ENCODE data around the gene SLC22A15. TPM values are rescaled to one million over a fixed set of nuclear protein-coding genes. Genes with fewer than 3 reads are reported as not detected.

The SLC22A15 gene
- total and polyA plus RNA-seq, 10 of the 15 experiments (the other 5 are each of a cell fraction or from before 2014, with no cell fraction given), result 0.05 to 2.8 (median 0.13) TPM; not detected in 1

GRCh38 chr1:116075990-116076389, 99.7 kb downstream of the SLC22A15 start:
- no peak overlapping the region for H3K4me2 ChIP-seq (ENCODE audit: control insufficient read depth, insufficient read depth)
- BruUV-seq (replicated peaks), result no TSS peak

More at GRCh38 chr1:116075990-116076389, 99.7 kb downstream of the SLC22A15 start:
- 24% methylated on average over 4 of the region's 4 CpGs for WGBS (ENCODE audit: insufficient coverage, insufficient replicate concordance, low lambda C conversion rate, missing lambda C conversion rate)
- ATAC-seq (no peak), DNase-seq (ENCODE audit: low read depth, low spot score) (no peak), FAIRE-seq (no peak)
- intact Hi-C loops (cut with micrococcal nuclease; ENCODE audit: unreplicated experiment) (no loop called here), in situ Hi-C loops (cut with MboI) (no loop called here)
- Histone ChIP-seq H3K79me2 (ENCODE audit: control insufficient read depth, insufficient read depth, low read length) (no peaks in the 10 kb centered on the region), H3K9me3 (replicated peaks; ENCODE audit: control insufficient read depth, insufficient read depth, low read length) (no peaks in the 10 kb centered on the region), H3K9ac (ENCODE audit: control insufficient read depth, insufficient read depth, low read length) (no peak overlapping the region), H3K4me1 (ENCODE audit: control insufficient read depth, insufficient read depth, low read length) (no peaks in the 10 kb centered on the region), H2AFZ (ENCODE audit: control insufficient read depth, low read depth, low read length) (no peak overlapping the region), H3K27me3 (replicated peaks in 1 of 2; ENCODE audit: control insufficient read depth in 2 of 2, insufficient read depth in 2 of 2, low read length in 1 of 2) (no peaks in the 10 kb centered on the region), H3K4me3 (no peak overlapping the region), H3K36me3 (ENCODE audit: control insufficient read depth in 2 of 2, insufficient read depth in 2 of 2, low read length in 1 of 2) (no peaks in the 10 kb centered on the region), H3K27ac (ENCODE audit: control insufficient read depth, insufficient read depth) (no peak overlapping the region), H4K20me1 (ENCODE audit: control insufficient read depth, insufficient read depth) (no peaks in the 10 kb centered on the region)
- ChIA-PET SMC1A (ENCODE audit: uncharacterized antibody, unreplicated experiment) (interaction anchor here (0.7 kb wide), 1 partner anchor 33 kb away, joined by 3 read pairs; no protein-coding TSS in a partner anchor), POLR2A (no interaction called here), RAD21 (ENCODE audit: unreplicated experiment) (no interaction called here), CTCF (no interaction called here)
- TF ChIP-seq MAX (IDR thresholded peaks at IDR 0.05; ENCODE audit: low read depth, low read length) (no peak), SPI1 (IDR thresholded peaks at IDR 0.05; ENCODE audit: borderline replicate concordance, insufficient read depth, low read depth, low read length) (no peak), BACH1 (IDR thresholded peaks at IDR 0.05; ENCODE audit: borderline replicate concordance) (no peak), SIN3A (IDR thresholded peaks at IDR 0.05; ENCODE audit: low read depth, low read length) (no peak), ZNF384 (IDR thresholded peaks at IDR 0.05; ENCODE audit: borderline replicate concordance, low read depth, low read length) (no peak), CREM (IDR thresholded peaks at IDR 0.05; ENCODE audit: low read depth) (no peak), YBX1 (IDR thresholded peaks at IDR 0.05) (no peak), PAX5 (IDR thresholded peaks at IDR 0.05; ENCODE audit: borderline replicate concordance, low read depth, low read length) (no peak), SRF (IDR thresholded peaks at IDR 0.05; ENCODE audit: low read depth in 2 of 2, low read length in 2 of 2) (no peak), MEF2A (IDR thresholded peaks at IDR 0.05; ENCODE audit: insufficient read depth, low read depth, low read length) (no peak), ZBTB40 (IDR thresholded peaks at IDR 0.05; ENCODE audit: borderline replicate concordance) (no peak), NBN (IDR thresholded peaks at IDR 0.05) (no peak), EP300 (IDR thresholded peaks at IDR 0.05; ENCODE audit: borderline replicate concordance in 1 of 2, control insufficient read depth in 1 of 2, low read depth in 2 of 2, low read length in 2 of 2) (no peak)

Measured in GM12878 (cell line).